ENCODE data around the gene GBGT1. TPM values are rescaled to one million over a fixed set of nuclear protein-coding genes. Genes with fewer than 3 reads are reported as not detected.
"Not testable (repeated sequence)": the region's sequence is repeated elsewhere in the genome, so short reads cannot be mapped to it uniquely, and the experiment has no call there.

GBGT1 gene
- total and polyA plus RNA-seq, 3 donors from 2014 or later, result 4.0 to 11.2 (median 5.6) TPM

DNA sequence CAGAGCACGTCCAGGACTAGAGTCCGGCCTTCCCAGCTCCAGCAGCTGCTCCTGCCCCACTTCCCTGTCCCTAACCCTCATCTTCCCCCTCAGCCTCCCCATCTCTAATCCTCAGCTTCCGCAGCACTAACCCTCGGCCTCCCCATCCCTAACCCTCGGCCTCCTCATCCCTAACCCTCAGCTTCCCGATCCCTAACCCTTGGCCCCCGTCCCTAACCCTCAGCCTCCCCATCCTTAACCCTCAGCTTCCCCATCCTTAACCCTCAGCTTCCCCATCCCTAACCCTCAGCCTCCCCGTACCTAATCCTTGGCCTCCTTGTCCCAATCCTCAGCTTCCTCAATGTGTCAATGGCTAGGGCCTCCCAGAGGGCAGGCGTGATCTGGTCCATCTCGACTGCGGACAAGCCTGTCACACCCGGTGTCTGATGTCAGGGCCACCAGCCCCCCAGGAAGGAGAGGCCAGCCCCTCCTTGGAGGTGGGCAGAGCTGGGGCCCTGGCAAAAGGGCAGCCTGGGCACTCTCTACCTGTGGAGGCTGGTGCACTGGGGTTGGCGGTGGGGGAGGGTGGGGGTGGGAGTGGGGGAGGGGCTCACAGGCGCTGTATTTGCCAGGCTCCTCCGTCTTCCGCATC is 43.9 kb upstream of the GBGT1 start:
- Histone ChIP-seq H3K36me3 (ENCODE audit: low read depth, missing control alignments) (no peaks in the 10 kb centered on the region), H3K9me3 (no peaks in the 10 kb centered on the region), H3K27ac (no peak overlapping the region), H3K4me3 (no peak overlapping the region), H3K4me1 (no peaks in the 10 kb centered on the region), H3K27me3 (no peaks in the 10 kb centered on the region)
- TF ChIP-seq, protein P1, sequence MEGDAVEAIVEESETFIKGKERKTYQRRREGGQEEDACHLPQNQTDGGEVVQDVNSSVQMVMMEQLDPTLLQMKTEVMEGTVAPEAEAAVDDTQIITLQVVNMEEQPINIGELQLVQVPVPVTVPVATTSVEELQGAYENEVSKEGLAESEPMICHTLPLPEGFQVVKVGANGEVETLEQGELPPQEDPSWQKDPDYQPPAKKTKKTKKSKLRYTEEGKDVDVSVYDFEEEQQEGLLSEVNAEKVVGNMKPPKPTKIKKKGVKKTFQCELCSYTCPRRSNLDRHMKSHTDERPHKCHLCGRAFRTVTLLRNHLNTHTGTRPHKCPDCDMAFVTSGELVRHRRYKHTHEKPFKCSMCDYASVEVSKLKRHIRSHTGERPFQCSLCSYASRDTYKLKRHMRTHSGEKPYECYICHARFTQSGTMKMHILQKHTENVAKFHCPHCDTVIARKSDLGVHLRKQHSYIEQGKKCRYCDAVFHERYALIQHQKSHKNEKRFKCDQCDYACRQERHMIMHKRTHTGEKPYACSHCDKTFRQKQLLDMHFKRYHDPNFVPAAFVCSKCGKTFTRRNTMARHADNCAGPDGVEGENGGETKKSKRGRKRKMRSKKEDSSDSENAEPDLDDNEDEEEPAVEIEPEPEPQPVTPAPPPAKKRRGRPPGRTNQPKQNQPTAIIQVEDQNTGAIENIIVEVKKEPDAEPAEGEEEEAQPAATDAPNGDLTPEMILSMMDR (IDR thresholded peaks at IDR 0.05), result no peak
- no peak for TF ChIP-seq POLR2A (IDR thresholded peaks at IDR 0.05)
- WGBS, 2 donors, result 82 to 89% methylated on average over 12 to 15 of the region's 16 CpGs
- intact Hi-C loops (cut with DNase I; ENCODE audit: low total_unique reads), result no loop called here
- DNase-seq, result peak; percentile 8

DNA sequence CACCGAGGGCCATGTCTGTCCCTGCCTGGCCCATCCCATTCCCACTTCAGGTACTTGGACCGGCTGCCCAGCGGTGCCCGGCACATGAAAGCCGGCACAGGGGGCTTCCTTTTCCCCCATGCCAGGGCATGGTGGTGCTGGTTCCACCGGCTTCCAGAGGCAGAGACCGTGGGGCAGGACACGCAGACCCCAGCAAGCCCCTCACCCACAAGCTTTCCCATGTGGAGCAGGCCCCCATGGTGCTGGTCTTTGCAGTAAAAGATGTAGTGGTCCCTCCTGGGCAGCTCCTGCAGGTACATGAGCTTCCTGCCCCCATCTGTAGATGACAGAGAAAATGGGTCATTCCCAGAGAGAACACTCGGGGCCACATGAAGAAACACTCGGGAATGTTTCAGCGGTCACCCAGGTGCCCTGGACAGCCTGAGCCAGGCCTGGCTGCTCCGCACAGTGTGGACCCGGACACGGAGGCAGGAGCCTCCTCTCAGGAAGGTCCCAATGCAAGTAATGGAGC is 43.4 kb upstream of the GBGT1 start:
- no peaks in the 10 kb centered on the region for H3K9me3 ChIP-seq
- intact Hi-C loops (cut with DNase I; ENCODE audit: low total_unique reads), result no loop called here
- WGBS, 2 donors, result 87 to 95% methylated on average over 5 to 14 of the region's 14 CpGs
- H3K27ac ChIP-seq, result no peak overlapping the region
- H3K4me1 ChIP-seq, result no peaks in the 10 kb centered on the region
- H3K36me3 ChIP-seq (ENCODE audit: low read depth, missing control alignments), result no peaks in the 10 kb centered on the region
- H3K4me3 ChIP-seq, result no peak overlapping the region
- H3K27me3 ChIP-seq, result no peaks in the 10 kb centered on the region
- TF ChIP-seq, protein P1 (IDR thresholded peaks at IDR 0.05), result no peak
- no peak for TF ChIP-seq POLR2A (IDR thresholded peaks at IDR 0.05)
- DNase-seq, result peak; percentile 6

DNA sequence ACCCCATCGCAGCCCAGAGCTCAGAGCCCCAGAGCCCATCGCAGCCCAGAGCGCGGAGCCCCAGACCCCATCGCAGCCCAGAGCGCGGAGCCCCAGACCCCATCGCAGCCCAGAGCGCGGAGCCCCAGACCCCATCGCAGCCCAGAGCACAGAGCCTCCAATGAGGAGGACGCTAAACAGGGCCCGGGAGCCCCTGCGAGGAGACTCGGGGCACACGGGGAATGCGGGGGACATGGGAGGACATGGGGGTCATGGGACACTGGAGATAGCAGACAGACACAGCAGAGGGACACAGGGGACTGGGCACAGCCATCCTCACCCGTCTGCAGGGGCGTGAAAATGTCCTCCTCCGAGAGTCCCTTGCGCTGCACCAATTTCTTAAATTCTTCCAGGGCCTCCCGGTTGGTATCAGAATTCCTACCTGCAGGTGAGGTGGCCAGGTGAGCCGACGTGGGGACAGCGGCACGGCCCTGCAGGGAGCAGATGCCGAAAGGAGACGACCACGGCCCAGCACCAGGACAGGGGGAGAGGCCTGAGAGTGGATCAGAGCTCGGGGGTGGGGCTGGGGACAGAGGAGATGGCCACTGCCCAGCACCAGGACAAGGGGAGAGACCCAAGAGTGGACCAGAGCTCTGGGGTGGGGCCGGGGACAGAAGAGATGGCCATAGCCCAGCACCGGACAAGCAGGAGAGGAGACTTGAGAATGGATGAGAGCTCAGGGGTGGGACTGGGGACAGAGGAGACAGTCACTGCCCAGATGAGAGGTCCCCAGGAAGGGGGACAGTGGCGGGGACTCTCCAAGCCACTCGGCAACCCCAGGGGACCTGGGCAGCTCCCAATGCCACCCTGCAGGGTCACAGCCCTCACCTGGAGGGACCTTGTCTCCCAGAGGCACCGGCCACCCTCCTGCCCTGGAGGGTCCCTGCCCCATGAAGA is 42.5 kb upstream of the GBGT1 start:
- 84 to 87% methylated on average over 26 to 35 of the region's 35 CpGs for WGBS, 2 donors
- H3K27me3 ChIP-seq, result no peaks in the 10 kb centered on the region

DNA sequence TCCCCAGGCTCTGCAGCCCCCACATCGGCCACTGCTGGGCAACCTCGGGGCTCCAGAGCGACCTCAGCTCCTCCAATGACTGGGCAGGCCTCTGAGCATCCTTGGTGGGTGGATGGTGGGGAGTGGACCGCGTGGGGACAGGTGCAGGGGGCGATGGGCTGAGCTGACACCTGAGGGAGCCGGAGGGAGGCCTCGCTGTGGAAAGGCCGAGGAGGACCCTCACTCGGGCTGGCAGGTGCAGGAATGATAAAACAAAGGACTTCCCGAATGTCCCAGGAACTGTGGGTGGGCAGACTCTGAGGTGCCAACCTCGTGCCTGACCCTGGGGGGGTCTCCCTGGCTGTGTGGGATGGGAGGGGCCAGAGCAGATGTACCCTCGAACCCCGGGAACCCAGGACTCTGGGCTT is 41.8 kb upstream of the GBGT1 start:
- H3K4me1 ChIP-seq; H3K4me3 ChIP-seq; H3K9me3 ChIP-seq; H3K27ac ChIP-seq; H3K27me3 ChIP-seq; DNase-seq; intact Hi-C loops (cut with DNase I; ENCODE audit: low total_unique reads); H3K36me3 ChIP-seq (ENCODE audit: low read depth, missing control alignments): not testable (repeated sequence)
- WGBS, 2 donors, result 83 to 91% methylated on average over 13 to 14 of the region's 14 CpGs

More for the DNA sequence above, 42.5 kb upstream of the GBGT1 start:
- Histone ChIP-seq H3K9me3 (no peaks in the 10 kb centered on the region), H3K27ac (no peak overlapping the region), H3K36me3 (ENCODE audit: low read depth, missing control alignments) (no peaks in the 10 kb centered on the region), H3K4me3 (no peak overlapping the region), H3K4me1 (no peaks in the 10 kb centered on the region)
- intact Hi-C loops (cut with DNase I; ENCODE audit: low total_unique reads), result no loop called here
- DNase-seq, result peak; percentile 7
- no peak for TF ChIP-seq POLR2A (IDR thresholded peaks at IDR 0.05)
- TF ChIP-seq, protein P1 (IDR thresholded peaks at IDR 0.05), result no peak

DNA sequence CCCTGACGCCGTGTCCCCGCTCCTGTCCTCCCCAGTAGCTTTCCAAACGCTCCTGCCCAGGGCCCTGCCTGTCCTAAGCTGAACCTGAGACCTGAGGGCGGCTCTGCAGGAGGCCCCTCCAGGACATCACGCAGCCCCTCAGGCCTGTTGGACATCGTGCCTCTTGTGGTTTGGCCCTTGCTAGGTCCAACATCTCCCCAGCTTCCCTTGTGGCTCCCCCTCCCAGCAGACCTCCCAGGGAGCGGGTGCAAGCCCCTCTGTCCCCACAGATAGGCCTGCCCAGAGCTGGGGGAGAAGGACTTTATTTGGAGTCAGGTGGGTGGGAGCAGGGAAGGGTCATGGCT is 41.3 kb upstream of the GBGT1 start:
- TF ChIP-seq, protein P1 (IDR thresholded peaks at IDR 0.05), result no peak
- TF ChIP-seq POLR2A (IDR thresholded peaks at IDR 0.05), result no peak
- intact Hi-C loops (cut with DNase I; ENCODE audit: low total_unique reads), result no loop called here
- no peaks in the 10 kb centered on the region for H3K9me3 ChIP-seq
- no peak overlapping the region for H3K4me3 ChIP-seq
- 82% methylated on average over 8 of the region's 8 CpGs; no CpG with 5 or more reads in 1 of the 2 donors for WGBS, 2 donors
- H3K27me3 ChIP-seq, result no peaks in the 10 kb centered on the region
- H3K4me1 ChIP-seq, result no peaks in the 10 kb centered on the region
- no peak for DNase-seq
- no peak overlapping the region for H3K27ac ChIP-seq
- H3K36me3 ChIP-seq (ENCODE audit: low read depth, missing control alignments), result no peaks in the 10 kb centered on the region
